NCI-H2196 (cell line): Measurements from ENCODE around the gene TNXB.

Source experiments
- DNase-seq: peaks from one replicate; lab custom pipeline; 2025; ENCODE audit not compliant: unreplicated experiment; lab: John Stamatoyannopoulos, UW

TNXB gene, protein sequence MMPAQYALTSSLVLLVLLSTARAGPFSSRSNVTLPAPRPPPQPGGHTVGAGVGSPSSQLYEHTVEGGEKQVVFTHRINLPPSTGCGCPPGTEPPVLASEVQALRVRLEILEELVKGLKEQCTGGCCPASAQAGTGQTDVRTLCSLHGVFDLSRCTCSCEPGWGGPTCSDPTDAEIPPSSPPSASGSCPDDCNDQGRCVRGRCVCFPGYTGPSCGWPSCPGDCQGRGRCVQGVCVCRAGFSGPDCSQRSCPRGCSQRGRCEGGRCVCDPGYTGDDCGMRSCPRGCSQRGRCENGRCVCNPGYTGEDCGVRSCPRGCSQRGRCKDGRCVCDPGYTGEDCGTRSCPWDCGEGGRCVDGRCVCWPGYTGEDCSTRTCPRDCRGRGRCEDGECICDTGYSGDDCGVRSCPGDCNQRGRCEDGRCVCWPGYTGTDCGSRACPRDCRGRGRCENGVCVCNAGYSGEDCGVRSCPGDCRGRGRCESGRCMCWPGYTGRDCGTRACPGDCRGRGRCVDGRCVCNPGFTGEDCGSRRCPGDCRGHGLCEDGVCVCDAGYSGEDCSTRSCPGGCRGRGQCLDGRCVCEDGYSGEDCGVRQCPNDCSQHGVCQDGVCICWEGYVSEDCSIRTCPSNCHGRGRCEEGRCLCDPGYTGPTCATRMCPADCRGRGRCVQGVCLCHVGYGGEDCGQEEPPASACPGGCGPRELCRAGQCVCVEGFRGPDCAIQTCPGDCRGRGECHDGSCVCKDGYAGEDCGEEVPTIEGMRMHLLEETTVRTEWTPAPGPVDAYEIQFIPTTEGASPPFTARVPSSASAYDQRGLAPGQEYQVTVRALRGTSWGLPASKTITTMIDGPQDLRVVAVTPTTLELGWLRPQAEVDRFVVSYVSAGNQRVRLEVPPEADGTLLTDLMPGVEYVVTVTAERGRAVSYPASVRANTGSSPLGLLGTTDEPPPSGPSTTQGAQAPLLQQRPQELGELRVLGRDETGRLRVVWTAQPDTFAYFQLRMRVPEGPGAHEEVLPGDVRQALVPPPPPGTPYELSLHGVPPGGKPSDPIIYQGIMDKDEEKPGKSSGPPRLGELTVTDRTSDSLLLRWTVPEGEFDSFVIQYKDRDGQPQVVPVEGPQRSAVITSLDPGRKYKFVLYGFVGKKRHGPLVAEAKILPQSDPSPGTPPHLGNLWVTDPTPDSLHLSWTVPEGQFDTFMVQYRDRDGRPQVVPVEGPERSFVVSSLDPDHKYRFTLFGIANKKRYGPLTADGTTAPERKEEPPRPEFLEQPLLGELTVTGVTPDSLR (N-terminal part only)

DNA sequence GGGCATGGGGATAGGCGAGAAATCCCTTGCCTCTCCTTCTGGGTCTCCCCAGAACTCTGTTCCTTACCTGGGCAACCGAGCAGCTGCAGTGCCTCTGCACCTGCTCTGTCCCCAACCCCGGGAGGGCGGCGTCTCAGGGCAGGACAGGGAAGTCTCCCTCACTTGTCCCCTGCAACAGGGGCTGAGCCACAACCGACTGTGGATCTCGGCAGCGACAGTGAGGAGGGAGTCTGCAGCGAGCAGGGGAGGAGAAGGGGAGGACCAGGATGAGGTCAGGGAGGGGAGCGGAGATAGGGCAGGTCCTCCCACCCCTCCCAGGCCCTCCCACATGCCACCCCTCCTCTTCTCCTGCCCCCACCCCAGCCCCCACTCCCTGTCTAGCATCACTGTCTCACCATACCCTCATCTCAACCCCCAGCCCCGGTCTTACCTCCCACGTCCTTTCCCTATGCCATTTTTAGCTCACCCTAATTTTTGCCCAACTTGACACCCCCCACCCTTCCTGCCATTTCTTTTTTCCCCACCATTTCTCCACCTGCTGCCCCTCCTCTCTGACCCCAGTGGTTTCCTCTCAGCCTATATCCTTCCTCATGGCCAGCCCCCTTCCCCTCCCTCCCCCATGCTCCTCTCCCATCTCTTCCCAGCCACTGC lies at the start of gene TNXB:
TNXB (minus strand) TSS at position 225 of the 651 bp plus-strand sequence. CDS start 11,140 bp downstream, outside the sequence.
- no peak for DNase-seq

DNA sequence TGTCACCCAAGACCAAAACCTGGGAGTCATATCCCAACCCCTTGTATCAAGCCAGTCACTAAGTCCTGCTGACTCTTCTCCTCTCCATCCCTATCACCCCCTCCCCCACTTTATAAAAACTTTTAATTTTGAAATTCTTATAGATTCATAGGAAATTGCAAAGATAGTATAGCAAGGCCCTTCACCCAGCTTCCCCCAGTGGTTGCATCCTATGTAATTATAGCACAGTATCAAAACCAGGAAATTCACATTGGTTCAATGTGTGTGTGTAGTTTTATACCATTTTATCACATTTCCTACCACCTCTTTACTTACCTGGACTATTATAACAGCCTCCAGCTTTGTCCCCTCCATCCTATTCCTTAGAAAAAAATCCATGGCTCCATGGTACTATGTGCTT lies 48.9 kb upstream of the TNXB start:
- no peak for DNase-seq

DNA sequence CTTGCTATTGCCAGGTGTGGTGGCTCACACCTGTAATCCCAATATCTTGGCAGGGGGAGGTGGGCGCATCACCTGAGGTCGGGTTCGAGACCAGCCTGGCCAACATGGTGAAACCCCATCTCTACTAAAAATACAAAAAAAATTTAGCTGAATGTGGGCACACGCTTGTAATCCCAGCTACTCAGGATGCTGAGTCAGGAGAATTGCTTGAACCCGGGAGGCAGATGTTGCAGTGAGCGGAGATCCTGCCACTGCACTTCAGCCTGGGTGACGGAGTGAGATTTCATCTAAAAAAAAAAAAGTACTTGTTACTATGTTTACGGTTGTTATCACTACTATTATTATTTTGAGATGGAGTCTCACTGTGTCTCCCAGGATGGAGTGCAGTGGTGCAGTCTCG lies 47.8 kb upstream of the TNXB start:
- no peak for DNase-seq

DNA sequence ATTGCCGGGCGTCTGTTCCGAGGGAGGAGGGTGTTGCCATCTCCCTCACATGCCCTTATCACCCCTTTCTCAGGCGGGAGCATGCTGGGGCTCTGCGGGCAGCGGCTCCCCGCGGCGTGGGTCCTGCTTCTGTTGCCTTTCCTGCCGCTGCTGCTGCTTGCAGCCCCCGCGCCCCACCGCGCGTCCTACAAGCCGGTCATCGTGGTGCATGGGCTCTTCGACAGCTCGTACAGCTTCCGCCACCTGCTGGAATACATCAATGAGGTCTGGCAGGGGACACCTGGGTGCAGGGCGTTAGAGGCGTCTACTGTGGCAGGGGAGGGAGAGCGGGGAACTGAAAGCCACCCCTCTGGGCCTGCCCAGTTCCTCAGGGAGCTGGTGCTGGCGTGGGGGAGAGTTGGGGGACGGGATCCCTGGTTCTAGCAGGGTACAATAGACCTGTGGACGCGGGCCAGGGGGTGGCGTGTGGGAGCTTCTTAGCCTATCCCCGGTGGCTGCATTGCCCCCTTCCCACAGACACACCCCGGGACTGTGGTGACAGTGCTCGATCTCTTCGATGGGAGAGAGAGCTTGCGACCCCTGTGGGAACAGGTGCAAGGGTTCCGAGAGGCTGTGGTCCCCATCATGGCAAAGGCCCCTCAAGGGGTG lies 45.5 kb upstream of the TNXB start:
- DNase-seq: peak; percentile 71

DNA sequence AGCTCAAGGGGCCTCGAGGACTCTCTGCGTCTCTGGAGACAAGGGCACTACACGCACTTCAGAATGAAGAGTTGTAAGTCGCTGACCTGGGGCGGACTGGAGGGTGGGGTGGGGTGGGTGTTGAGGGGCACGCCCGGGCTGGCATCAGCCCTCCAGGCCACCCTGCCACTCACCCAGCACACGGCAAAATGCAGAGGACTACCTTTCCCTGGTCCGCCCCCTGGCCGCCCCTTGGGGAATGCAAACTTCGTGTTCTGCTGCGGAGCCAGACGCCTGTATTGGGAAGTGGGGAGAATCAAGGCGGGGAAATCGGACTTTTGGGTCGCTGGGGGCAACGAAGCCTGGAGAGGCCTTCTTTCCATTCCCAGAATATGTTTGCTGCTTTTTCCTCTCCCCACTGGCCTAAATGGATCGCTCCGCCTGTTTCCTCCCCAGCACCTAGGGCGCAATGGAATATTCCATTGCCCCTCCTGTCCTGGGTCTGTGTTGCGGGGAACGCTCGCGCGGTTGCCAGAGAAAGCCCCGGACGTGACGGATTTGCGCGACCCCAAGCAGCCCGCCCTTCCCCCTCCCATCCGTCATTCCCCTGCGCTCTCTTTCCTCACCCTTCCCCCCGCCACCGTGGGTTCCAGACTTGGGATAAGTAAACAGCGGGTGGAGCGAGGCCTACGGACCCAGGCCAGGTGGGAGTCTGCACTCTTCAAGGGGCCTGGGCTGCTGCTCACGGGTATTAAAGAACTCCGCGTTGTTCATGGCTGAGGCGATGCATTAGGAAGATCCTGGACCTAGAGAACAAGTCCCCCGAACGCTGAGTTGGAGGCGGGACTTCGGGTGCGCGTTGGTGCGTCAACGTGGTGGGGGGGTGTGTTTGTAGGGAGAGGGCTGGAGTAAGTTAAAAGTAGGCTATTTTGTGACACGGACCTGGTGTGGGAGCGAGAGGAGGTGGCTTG lies 44.7 kb upstream of the TNXB start, which contains the start of gene PPT2:
PPT2 (plus strand) TSS at position 578 of the 950 bp plus-strand sequence. CDS start 454 bp downstream, outside the sequence.
- DNase-seq: peak; percentile 88

DNA sequence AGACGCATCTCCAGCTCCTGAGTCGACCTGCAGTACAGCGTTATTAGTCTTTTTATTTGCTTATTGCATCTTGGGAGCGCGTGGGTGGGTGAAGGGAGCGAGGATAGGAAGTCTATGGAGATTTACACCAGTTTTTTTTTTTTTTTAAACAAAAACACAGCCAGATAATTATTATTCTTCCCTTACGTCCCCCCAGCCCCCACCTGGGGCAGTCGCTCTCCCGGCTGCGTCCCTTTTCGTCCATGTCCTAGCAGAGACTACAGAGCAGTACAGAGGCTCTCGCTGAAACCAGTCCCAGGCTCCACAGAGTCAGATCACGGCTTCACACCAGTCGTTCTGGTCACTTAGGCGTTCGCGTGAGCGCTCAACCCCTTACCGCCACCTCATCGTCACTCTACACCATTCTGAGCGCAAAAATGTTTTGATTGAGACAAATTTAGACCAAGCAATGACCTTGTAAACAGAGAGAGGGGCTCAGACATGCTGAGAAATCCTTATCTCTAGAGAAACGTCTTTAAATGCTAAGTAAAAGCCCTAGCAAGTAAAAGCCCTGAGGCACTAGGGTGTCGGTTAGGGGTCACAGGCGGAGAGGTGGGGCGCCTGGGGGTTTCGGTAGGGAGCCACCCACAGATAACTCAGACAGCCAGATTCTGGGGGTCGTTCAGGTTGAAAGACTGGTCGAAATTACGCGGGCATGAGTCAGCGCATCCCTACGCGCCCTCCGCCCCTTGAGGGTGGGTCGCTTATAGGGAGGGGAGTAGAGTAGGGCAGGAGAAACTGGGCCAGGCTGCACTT lies 43.8 kb upstream of the TNXB start:
- no peak for DNase-seq

DNA sequence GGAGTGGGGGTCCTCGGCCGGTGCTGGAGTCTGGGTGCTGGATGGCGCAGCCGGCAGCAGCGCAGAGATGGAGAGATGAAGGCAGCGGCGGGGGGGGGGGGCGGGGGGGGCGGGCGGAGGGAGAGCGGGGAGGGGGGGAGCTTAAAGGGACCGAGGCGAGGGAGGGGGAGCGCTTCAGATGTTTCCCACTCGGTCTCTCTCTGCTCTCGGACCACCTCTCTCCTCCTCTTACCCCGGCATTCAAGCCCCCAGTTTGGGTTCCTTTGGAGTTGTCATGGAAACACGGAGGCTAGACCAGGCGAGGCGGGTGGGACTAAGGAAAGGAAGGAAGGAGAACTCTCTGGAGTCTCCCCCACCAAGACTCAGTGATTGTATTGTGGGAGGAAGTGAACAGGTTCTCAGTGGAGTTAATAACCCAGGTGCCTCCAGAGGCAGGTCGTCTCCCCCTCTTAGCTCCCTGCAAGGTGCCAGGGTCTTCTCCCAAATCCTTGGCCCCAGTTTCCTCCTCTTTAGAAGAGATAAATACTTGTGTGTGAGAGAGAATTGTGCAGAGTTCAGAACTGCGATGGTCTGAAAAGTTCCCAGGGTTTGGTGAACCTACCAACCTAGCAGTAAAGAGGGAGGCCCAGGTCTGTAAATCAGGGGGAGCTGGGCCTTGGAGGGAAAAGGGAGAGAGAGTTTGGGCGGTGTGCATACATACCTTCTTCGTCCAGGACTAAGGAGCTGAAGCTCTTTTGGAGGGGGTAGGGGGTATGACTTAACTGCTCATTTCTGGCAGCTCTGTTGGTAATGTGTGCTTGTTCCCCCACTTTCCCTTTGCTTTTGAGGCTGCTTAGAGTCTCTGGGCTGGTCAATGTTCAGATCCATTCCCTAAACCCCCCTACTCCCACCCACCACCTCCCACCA lies 43.0 kb upstream of the TNXB start, which contains the start of gene PRRT1:
PRRT1 (minus strand) TSS at position 77 of the 906 bp plus-strand sequence. CDS start 112 bp downstream, outside the sequence.
- DNase-seq: no peak

DNA sequence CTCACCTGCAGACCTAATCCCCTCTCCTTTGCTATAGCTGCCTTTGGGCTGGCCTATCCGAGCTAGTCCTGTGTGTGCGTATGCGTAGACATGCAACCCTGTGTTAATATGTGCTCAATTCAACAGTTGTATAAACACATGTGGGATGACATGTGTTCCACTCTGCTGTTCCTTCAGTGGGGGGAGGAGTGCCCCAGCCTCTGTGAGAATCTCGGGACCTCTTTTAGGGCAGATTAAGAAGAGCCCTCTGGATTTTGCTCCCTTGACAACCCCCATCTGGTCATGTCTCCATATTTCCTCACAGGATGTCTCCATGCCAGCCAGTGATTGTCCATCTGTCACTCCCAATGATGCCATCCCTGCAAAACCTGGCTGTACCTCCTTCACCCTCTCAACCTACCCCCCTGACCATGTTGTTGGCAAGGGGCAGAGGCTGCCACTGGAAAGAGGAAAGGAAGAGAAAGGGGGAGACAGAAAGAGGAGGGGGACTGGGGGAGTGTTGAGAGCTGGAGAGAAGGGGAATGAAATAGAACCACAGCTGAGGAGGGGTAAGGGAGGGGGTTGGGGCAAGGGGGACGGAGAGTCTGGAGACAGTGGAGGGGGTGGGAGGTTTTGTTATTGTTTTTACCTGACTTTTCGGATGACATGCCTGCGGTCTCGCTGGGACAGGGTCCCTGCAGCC lies 42.2 kb upstream of the TNXB start:
- DNase-seq: no peak

DNA sequence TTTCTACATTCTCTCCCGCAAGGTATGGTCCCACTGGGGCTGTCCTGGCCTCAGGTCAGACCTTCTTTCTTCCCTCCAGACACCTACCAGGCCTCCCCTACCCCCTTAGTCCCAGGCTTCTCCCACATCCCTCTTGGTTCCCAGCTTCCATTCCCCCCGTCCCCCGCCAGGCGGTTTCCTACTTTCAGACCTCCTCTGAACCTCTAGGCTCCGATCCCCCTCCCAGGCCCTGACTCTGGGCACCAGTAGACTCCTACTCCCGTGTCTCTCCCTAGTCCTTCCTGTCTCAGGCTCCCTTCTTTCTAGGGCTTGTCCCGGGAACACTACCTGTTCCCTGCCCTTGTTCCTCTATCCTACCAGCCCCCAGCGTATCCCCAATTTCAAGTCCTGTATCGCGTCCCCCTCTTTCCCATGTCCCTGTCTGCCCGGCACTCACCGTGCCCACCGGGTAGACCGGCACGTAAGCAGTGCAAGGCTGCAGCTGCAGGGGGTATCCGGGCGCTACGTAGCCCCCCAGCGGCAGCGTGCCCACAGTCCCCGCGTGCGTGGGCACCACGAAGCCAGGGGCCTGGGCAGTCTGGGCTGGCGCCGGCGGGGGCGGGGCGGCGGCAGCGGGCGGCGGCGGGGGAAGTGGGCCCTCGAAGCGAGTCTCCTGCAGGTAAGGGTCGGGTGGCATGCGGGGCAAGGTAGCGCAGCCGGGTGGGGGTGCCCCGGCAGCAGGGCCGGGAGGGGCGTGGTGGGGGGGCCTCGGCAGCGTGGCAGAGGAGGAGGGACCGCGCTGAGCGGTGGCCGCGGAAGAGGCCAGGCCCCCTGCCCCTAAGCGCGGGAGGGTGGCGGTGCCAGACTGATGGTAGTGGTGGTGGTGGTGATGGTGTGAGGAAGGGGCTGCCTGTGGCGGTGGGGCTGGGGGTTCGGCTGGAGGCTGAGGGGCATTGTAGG lies 41.1 kb upstream of the TNXB start:
- DNase-seq: no peak

DNA sequence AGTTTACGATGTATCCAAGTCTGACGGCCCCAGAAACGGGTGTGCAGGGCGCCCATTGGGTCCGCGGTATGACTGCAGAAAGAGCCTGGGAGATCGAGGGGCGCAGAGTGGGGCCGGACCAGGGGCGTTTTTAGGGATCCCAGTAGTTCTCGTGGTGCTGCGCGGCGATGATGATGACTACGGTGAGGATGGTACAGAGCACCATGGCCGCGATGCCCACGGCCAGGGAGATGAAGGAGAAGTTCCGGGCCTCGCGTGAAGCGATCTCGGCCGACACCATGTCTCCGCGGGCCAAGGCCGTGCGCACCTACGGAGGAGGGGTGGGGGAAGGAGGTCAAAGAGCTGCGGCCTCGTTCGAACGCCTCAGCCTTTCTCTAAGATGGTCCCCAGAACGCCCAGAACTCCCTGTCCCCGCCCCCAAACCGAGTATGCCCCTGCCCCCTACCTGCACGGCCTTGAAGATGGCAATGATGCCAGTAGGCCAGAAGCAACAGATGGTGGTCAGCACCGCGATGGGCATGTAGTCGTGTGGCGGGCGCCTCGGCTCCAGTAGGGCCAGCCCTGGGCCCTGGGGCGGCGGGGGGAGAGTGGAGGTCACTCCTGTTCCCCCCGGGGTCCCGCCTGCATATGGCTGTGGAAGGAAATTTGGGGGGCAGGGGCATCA lies 40.1 kb upstream of the TNXB start:
- DNase-seq: no peak

DNA sequence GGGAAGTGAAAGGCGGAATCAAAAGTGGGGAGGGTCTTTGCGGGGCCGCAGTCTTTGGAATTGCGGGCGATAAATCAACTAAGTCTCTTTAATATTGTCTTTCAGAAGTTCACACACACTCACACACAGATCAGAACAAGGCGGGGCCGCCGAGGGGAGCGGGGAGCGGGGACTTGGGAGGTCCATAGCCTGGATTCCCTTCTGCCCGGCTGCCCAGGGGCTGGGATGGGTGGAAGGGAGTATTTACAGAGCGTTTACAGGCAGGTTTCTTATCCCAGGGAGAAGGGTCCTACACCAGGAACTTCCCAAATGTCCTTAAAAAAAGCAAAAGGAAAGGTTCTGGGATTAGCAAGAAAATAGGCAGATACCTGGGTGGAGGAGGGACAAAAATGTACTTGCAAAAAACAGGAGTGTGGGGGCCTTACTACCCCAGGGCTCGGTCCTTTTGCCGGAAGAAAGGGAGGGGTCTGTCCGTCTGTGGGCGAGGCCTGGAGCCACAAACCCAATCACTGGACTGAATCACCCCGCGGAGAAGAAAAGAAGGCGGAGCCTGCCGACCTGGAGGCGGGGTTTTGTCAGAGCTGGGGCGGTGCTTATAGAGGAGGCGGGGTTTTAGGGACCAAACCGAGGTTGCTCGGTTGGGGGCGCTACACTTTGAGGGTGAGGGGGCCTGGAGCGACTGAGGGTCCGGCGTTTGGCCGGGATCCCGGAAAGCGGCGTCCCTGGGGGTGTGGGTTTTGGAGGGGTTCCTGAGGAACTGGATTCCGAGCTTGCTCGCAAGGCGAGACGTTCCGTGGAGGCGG lies 39.4 kb upstream of the TNXB start:
- DNase-seq: no peak

DNA sequence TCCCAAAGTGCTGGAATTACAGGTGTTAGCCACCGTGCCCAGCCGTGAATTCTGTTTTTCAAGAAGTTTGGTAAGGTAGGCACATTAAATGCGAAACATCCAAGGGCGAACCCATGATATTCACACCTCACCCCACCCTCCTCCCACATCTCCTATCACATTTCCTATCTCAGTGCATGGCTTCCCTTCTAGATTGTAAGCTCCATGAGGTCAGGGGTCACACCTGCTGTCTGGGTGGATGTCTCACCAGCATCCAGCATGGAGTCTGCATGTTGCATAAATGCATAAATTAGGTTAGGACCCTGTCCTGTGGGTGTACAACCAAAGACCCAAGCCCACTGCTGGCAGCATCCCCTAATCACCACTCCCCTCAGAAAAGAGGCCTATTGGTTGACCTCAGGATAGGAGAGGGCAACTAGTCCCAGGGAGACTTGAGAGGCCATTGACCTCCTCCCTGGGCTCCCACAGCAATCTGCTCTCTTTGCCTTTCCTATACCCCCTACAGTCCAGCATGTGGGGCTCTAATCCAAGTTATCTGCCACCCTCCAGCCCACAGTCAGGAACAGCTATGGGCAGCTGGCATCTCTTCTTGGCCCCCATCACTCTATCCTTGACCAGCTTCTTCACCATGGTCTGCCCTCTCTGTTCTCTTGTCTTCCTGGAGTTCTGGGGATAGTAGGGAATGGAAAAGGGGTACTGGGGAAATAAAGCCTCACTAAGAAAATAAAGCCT lies 38.4 kb upstream of the TNXB start:
- DNase-seq: no peak

DNA sequence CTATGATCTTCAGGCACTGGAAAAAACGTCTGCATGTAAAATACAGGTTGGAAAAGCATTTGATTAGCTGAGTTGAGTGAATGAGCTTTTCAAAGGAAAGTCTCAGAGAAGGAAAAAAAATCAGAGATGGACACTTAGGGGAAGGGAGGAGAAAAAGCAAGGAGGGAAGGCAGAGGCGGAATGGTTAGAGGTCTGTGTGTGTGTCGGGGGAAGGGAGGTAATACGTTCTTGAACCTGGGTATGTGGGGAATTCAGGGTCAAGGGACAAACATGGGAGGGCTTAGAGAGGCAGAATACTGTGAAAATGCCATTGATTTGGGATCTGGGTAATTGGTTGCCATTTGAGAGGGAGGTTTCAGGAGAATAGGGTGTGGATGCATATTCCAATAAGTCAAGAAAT lies 37.5 kb upstream of the TNXB start:
- DNase-seq: no peak
